Osteoblast (primary cell): ENCODE data around the gene TMEM236. TPM values are rescaled to one million over a fixed set of nuclear protein-coding genes. Genes with fewer than 3 reads are reported as not detected.

Source experiments
- DNase-seq: peaks from one replicate; pipeline ENCODE4 v3.0.0; 2011; ENCODE audit warnings: low spot score, mixed read lengths; ENCODE audit not compliant: insufficient read length; ENCODE audit errors: missing footprints
- H2AFZ ChIP-seq: 2 replicates; pipeline ENCODE4 v1.6.0; 2011; ENCODE audit warnings: mild to moderate bottlenecking, low read length
- H3K27ac ChIP-seq: 2 replicates; pipeline ENCODE4 v1.5.1; 2011; ENCODE audit warnings: mild to moderate bottlenecking, low read depth, low read length, moderate library complexity
- H3K27me3 ChIP-seq: 2 replicates; pipeline ENCODE4 v1.6.0; 2012; ENCODE audit warnings: mild to moderate bottlenecking, control low read depth, inconsistent platforms, low read length, moderate library complexity; ENCODE audit not compliant: insufficient read depth
- H3K36me3 ChIP-seq: 2 replicates; pipeline ENCODE4 v1.5.1; 2011; ENCODE audit warnings: mild to moderate bottlenecking, low read length, control low read depth, moderate library complexity; ENCODE audit not compliant: insufficient read depth
- H3K4me1 ChIP-seq: 2 replicates; pipeline ENCODE4 v1.5.1; 2011; ENCODE audit warnings: mild to moderate bottlenecking, low read length, control low read depth, moderate library complexity; ENCODE audit not compliant: insufficient read depth
- H3K4me2 ChIP-seq: 2 replicates; pipeline ENCODE4 v1.6.0; 2011; ENCODE audit warnings: mild to moderate bottlenecking, low read length; ENCODE audit not compliant: insufficient read depth
- H3K4me3 ChIP-seq: fragments of 200-600 bp; sonication (generic); 3 replicates; pipeline ENCODE4 v1.5.1; 2012; ENCODE audit warnings: mild to moderate bottlenecking, low read length, inconsistent platforms; ENCODE audit not compliant: insufficient read depth
- H3K79me2 ChIP-seq: 2 replicates; pipeline ENCODE4 v1.6.0; 2012; ENCODE audit warnings: mild to moderate bottlenecking, low read length, control low read depth, inconsistent platforms; ENCODE audit not compliant: insufficient read depth
- H3K9me3 ChIP-seq: 2 replicates; pipeline ENCODE4 v1.5.1; 2011; ENCODE audit warnings: low read depth, low read length, control low read depth
- H4K20me1 ChIP-seq: 2 replicates; pipeline ENCODE4 v1.6.0; 2012; ENCODE audit warnings: mild to moderate bottlenecking, low read length, control low read depth; ENCODE audit not compliant: insufficient read depth
- total RNA-seq: library from RNA; depleted of rRNA; stranded (reverse); fragments of >200 nt; gene quantifications from 2 replicates; pipeline ENCODE4 v1.2.3, GENCODE V29; 2012
- TF ChIP-seq, protein P1 (sequence below): IDR thresholded peaks from 2 replicates; pipeline ENCODE4 v1.5.1; 2011; ENCODE audit warnings: mild to moderate bottlenecking, low read depth, low read length, moderate library complexity; ENCODE audit errors: extremely low read depth

Gene TMEM236
- total RNA-seq, 1 donor, result under 0.01 TPM

DNA sequence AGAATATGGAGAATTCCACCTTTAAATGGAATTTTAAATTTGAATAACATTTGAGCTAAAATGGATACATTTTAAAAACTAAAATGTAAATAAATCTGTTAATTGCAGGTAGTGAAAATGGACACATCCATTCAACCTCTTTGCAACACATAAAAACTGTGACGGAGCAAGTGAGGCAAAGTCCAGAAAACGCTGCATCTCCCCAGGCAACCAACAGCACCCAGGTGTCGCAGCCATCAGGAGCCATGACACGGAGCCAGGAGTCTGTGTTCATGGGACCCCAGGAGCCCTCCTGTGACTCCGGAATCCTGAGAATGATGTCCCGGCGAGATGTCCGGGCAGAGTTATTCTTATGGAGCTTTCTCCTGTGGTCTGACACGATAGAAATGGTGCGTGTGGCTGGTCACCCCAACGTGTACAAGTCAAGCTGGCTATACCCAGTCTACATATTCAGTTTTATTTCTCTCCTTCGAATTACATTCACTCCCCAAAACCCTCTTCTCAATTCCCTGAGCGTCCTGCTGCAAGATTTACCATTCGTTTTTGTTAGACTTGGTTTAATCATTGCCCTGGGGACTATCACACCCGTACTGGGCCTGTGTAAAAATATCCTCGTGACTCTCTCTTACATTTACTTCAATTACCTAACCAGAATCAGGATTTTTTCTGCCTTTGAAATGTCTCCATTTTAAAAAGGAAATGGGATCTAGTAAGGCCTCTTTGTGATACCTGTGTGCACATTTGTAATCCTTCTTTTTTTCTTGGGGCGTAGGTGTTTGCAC is 44.0 kb downstream of the TMEM236 start:
- no peaks in the 10 kb centered on the region for H3K36me3 ChIP-seq
- H3K4me3 ChIP-seq, result no peak overlapping the region
- no peak overlapping the region for H3K27ac ChIP-seq
- no peaks in the 10 kb centered on the region for H3K9me3 ChIP-seq
- no peaks in the 10 kb centered on the region for H3K4me1 ChIP-seq
- H2AFZ ChIP-seq, result no peak overlapping the region
- no peaks in the 10 kb centered on the region for H4K20me1 ChIP-seq
- TF ChIP-seq, protein P1, sequence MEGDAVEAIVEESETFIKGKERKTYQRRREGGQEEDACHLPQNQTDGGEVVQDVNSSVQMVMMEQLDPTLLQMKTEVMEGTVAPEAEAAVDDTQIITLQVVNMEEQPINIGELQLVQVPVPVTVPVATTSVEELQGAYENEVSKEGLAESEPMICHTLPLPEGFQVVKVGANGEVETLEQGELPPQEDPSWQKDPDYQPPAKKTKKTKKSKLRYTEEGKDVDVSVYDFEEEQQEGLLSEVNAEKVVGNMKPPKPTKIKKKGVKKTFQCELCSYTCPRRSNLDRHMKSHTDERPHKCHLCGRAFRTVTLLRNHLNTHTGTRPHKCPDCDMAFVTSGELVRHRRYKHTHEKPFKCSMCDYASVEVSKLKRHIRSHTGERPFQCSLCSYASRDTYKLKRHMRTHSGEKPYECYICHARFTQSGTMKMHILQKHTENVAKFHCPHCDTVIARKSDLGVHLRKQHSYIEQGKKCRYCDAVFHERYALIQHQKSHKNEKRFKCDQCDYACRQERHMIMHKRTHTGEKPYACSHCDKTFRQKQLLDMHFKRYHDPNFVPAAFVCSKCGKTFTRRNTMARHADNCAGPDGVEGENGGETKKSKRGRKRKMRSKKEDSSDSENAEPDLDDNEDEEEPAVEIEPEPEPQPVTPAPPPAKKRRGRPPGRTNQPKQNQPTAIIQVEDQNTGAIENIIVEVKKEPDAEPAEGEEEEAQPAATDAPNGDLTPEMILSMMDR, result no peak
- no peak overlapping the region for H3K4me2 ChIP-seq
- no peaks in the 10 kb centered on the region for H3K79me2 ChIP-seq
- no peak for DNase-seq
- no peaks in the 10 kb centered on the region for H3K27me3 ChIP-seq

DNA sequence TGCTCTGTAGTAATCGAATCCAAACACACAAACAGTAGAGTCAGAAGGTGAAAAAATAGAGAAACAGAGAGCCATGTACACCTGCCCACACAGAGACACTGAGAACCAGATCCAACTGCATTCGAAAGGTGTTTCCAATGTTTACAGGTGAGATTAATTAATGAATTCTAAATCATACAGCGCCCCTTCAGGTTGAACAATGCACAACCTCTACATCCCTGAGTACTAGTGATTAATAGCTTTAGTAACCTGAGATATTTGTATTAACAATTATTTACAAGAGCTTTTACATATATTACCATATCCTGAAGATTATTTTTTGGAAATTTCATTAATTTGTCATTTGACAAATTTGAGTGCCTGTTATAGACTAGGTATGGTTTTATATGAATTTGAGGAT is 49.5 kb downstream of the TMEM236 start:
- Histone ChIP-seq H3K9me3 (no peaks in the 10 kb centered on the region), H3K4me1 (no peaks in the 10 kb centered on the region), H3K27ac (no peak overlapping the region), H3K4me3 (no peak overlapping the region), H4K20me1 (no peaks in the 10 kb centered on the region), H3K36me3 (no peaks in the 10 kb centered on the region), H3K79me2 (no peaks in the 10 kb centered on the region), H3K4me2 (no peak overlapping the region), H3K27me3 (no peaks in the 10 kb centered on the region), H2AFZ (no peak overlapping the region)
- no peak for DNase-seq
- TF ChIP-seq, protein P1, result no peak

DNA sequence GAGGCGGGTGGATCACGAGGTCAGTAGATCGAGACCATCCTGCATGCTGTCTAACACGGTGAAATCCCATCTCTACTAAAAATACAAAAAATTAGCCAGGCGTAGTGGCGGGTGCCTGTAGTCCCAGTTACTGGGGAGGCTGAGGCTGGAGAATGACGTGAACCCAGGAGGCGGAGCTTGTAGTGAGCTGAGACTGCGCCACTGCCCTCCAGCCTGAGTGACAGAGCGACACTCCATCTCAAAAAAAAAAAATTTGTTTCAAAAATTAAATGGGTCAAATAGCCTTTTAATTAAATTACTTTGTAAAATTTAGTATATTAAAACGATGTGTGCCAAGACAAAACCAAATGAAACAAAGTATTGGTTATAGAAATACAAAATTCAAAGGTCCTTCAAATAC is 50.3 kb downstream of the TMEM236 start:
- Histone ChIP-seq H2AFZ (no peak overlapping the region), H3K27me3 (no peaks in the 10 kb centered on the region), H3K36me3 (no peaks in the 10 kb centered on the region), H3K4me1 (no peaks in the 10 kb centered on the region), H3K27ac (no peak overlapping the region), H3K9me3 (no peaks in the 10 kb centered on the region), H3K4me2 (no peak overlapping the region), H3K4me3 (no peak overlapping the region), H3K79me2 (no peaks in the 10 kb centered on the region), H4K20me1 (no peaks in the 10 kb centered on the region)
- DNase-seq, result no peak
- TF ChIP-seq, protein P1, result no peak

DNA sequence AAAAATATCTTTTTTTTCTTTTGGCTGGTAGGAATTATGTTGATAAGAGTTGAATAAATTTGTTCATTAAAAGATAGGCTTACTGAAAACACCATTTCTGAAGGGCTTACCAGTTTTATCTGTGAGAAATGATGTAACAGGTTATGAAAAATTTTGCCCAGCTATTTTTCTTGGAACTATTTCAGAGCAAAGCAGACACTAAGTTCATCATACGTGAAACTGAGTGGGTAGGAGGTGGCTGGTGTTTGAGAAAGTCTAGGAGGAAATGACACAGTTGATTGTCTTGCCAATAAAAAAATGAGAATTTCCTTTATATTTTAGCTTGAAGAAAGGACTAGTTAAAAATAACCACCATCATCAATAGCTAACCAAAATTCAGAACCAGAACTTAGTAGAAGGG is 51.0 kb downstream of the TMEM236 start:
- TF ChIP-seq, protein P1, result no peak

More for the DNA sequence above, 51.0 kb downstream of the TMEM236 start:
- Histone ChIP-seq H3K4me2 (no peak overlapping the region), H4K20me1 (no peaks in the 10 kb centered on the region), H3K27me3 (no peaks in the 10 kb centered on the region), H3K4me3 (no peak overlapping the region), H3K36me3 (no peaks in the 10 kb centered on the region), H2AFZ (no peak overlapping the region), H3K4me1 (no peaks in the 10 kb centered on the region), H3K79me2 (no peaks in the 10 kb centered on the region), H3K9me3 (no peaks in the 10 kb centered on the region), H3K27ac (no peak overlapping the region)
- DNase-seq, result peak; percentile 77
